Activated B cell treated with CpG ODN at 0.5 μM for 24 hours (primary cell): ENCODE data around the gene PPT1. TPM values are rescaled to one million over a fixed set of nuclear protein-coding genes. Genes with fewer than 3 reads are reported as not detected.

ENCODE experiments used
- ATAC-seq: fragments of 200-7000 bp; cut with Tn5 transposase; one replicate; pipeline ENCODE4 v1.10.0; 2021; ENCODE audit warnings: low read depth, mild to moderate bottlenecking, moderate library complexity
- CTCF ChIA-PET: fragments of 350-600 bp; sonication (Branson Sonifier 250); formaldehyde crosslinking; loops from one replicate; lab custom pipeline; 2021; ENCODE audit warnings: antibody characterized with exemption; lab: Charles Lee
- POLR2A ChIA-PET: fragments of 350-600 bp; sonication (Branson Sonifier 250); formaldehyde crosslinking; loops from one replicate; lab custom pipeline; 2021; ENCODE audit warnings: antibody characterized with exemption; lab: Charles Lee
- DNase-seq: peaks from one replicate; pipeline ENCODE4 v3.0.0; 2022
- H3K27ac Mint-ChIP-seq: one replicate; pipeline ENCODE4 v1.8.0; 2020; ENCODE audit warnings: mixed read lengths
- H3K27me3 Mint-ChIP-seq: one replicate; pipeline ENCODE4 v1.8.0; 2021; ENCODE audit warnings: mixed read lengths
- H3K36me3 Mint-ChIP-seq: one replicate; pipeline ENCODE4 v1.8.0; 2021; ENCODE audit warnings: low read depth, mixed read lengths
- H3K4me1 Mint-ChIP-seq: one replicate; pipeline ENCODE4 v1.8.0; 2021; ENCODE audit warnings: mixed read lengths
- H3K4me3 Mint-ChIP-seq: one replicate; pipeline ENCODE4 v1.8.0; 2020; ENCODE audit warnings: mild to moderate bottlenecking, mixed read lengths
- H3K9me3 Mint-ChIP-seq: one replicate; pipeline ENCODE4 v1.8.0; 2020; ENCODE audit warnings: mixed read lengths
- CTCF ChIP-seq: fragments of 200-600 bp; IDR thresholded peaks from one replicate; pipeline ENCODE4 v1.8.0; 2022; ENCODE audit warnings: antibody characterized with exemption, mild to moderate bottlenecking
- intact Hi-C: fragments of 100-400 bp; cut with micrococcal nuclease; formaldehyde crosslinking; loops from one replicate; pipeline ENCODE4 v1.15.1; 2024
- total RNA-seq: library from RNA; stranded (reverse); gene quantifications from 2 replicates; pipeline ENCODE4 v1.2.3, GENCODE V29; 2022

PPT1 gene
- total RNA-seq, 1 donor from 2014 or later, result 41.8 TPM

- H3K27me3 Mint-ChIP-seq, result peaks cover 15% of the 10 kb centered on the region
- no peak for DNase-seq
- H3K9me3 Mint-ChIP-seq, result no peaks in the 10 kb centered on the region
- H3K27ac Mint-ChIP-seq, result no peak overlapping the region
- intact Hi-C loops, result no loop called here
- H3K36me3 Mint-ChIP-seq, result no peaks in the 10 kb centered on the region
- CTCF ChIA-PET, result interaction anchor here (0.5 kb wide), 1 partner anchor 24 kb away, joined by 3 read pairs; no protein-coding TSS in a partner anchor
- TF ChIP-seq CTCF, result no peak
- no peaks in the 10 kb centered on the region for H3K4me1 Mint-ChIP-seq
- no peak for ATAC-seq
- H3K4me3 Mint-ChIP-seq, result no peak overlapping the region
- POLR2A ChIA-PET, result interaction anchor here (0.7 kb wide), 1 partner anchor 32 kb away, joined by 3 read pairs; no protein-coding TSS in a partner anchor
Measured at GRCh38 chr1:40120128-40120527, 23.1 kb upstream of the PPT1 start.

- TF ChIP-seq CTCF, result no peak
- Mint-ChIP-seq H3K9me3 (peaks cover 15% of the 10 kb centered on the region), H3K4me3 (no peak overlapping the region), H3K36me3 (peaks cover 8% of the 10 kb centered on the region), H3K4me1 (no peaks in the 10 kb centered on the region), H3K27ac (no peak overlapping the region), H3K27me3 (peaks cover 30% of the 10 kb centered on the region)
- ChIA-PET CTCF (no interaction called here), POLR2A (no interaction called here)
- ATAC-seq (no peak), DNase-seq (no peak)
- intact Hi-C loops, result no loop called here
Measured at GRCh38 chr1:40114400-40114799, 17.3 kb upstream of the PPT1 start.

GRCh38 chr1:40110389-40110788 is 13.3 kb upstream of the PPT1 start:
- DNase-seq (no peak), ATAC-seq (no peak)
- no peak for TF ChIP-seq CTCF
- Mint-ChIP-seq H3K27me3 (peaks cover 26% of the 10 kb centered on the region), H3K36me3 (peaks cover 8% of the 10 kb centered on the region), H3K9me3 (peaks cover 18% of the 10 kb centered on the region), H3K4me3 (no peak overlapping the region), H3K4me1 (no peaks in the 10 kb centered on the region), H3K27ac (no peak overlapping the region)
- intact Hi-C loops, result no loop called here
- POLR2A ChIA-PET, result no interaction called here
- CTCF ChIA-PET, result no interaction called here

GRCh38 chr1:40107290-40107959 is 10.4 kb upstream of the PPT1 start:
- ATAC-seq (no peak), DNase-seq (no peak)
- ChIA-PET CTCF (interaction anchor here (0.7 kb wide), 2 partner anchors 23 to 335 kb away, joined by 4 read pairs; no protein-coding TSS in a partner anchor), POLR2A (no interaction called here)
- Mint-ChIP-seq H3K4me1 (no peaks in the 10 kb centered on the region), H3K27ac (no peak overlapping the region), H3K4me3 (no peak overlapping the region), H3K27me3 (peaks cover 16% of the 10 kb centered on the region), H3K9me3 (peaks cover 14% of the 10 kb centered on the region), H3K36me3 (peaks cover 5% of the 10 kb centered on the region)
- intact Hi-C loops, result no loop called here
- no peak for TF ChIP-seq CTCF

GRCh38 chr1:40105028-40105427 is 8.0 kb upstream of the PPT1 start:
- DNase-seq (no peak), ATAC-seq (no peak)
- Mint-ChIP-seq H3K4me1 (no peaks in the 10 kb centered on the region), H3K27me3 (peaks cover 13% of the 10 kb centered on the region), H3K9me3 (peaks cover 10% of the 10 kb centered on the region), H3K27ac (no peak overlapping the region), H3K36me3 (no peaks in the 10 kb centered on the region), H3K4me3 (no peak overlapping the region)
- no peak for TF ChIP-seq CTCF
- ChIA-PET CTCF (interaction anchor here (0.6 kb wide), 1 partner anchor 45 kb away, joined by 3 read pairs; no protein-coding TSS in a partner anchor), POLR2A (no interaction called here)
- intact Hi-C loops, result no loop called here
